Left renal cortex interstitium (tissue), 4 donors: ENCODE results near the gene MIA3. TPM values are rescaled to one million over a fixed set of nuclear protein-coding genes. Genes with fewer than 3 reads are reported as not detected.
A peak's percentile ranks its signal among the peaks of the same experiment; 100 is the strongest.
"Not testable (repeated sequence)": the region's sequence is repeated elsewhere in the genome, so short reads cannot be mapped to it uniquely, and the experiment has no call there.

Source experiments
- DNase-seq, 4 donors: peaks; one replicate each; pipeline ENCODE4 v3.0.0-alpha.2; 2013; ENCODE audit warnings: low read depth in 4 of 4, low spot score in 2 of 4, missing footprints in 1 of 4
- polyA plus RNA-seq, 4 donors: library from polyadenylated mRNA; unstranded; fragments of 120-200 nt; gene quantifications; one replicate each; pipeline ENCODE4 v1.2.1, GENCODE V29; 2013; ENCODE audit not compliant: insufficient read length in 4 of 4

MIA3 gene, protein sequence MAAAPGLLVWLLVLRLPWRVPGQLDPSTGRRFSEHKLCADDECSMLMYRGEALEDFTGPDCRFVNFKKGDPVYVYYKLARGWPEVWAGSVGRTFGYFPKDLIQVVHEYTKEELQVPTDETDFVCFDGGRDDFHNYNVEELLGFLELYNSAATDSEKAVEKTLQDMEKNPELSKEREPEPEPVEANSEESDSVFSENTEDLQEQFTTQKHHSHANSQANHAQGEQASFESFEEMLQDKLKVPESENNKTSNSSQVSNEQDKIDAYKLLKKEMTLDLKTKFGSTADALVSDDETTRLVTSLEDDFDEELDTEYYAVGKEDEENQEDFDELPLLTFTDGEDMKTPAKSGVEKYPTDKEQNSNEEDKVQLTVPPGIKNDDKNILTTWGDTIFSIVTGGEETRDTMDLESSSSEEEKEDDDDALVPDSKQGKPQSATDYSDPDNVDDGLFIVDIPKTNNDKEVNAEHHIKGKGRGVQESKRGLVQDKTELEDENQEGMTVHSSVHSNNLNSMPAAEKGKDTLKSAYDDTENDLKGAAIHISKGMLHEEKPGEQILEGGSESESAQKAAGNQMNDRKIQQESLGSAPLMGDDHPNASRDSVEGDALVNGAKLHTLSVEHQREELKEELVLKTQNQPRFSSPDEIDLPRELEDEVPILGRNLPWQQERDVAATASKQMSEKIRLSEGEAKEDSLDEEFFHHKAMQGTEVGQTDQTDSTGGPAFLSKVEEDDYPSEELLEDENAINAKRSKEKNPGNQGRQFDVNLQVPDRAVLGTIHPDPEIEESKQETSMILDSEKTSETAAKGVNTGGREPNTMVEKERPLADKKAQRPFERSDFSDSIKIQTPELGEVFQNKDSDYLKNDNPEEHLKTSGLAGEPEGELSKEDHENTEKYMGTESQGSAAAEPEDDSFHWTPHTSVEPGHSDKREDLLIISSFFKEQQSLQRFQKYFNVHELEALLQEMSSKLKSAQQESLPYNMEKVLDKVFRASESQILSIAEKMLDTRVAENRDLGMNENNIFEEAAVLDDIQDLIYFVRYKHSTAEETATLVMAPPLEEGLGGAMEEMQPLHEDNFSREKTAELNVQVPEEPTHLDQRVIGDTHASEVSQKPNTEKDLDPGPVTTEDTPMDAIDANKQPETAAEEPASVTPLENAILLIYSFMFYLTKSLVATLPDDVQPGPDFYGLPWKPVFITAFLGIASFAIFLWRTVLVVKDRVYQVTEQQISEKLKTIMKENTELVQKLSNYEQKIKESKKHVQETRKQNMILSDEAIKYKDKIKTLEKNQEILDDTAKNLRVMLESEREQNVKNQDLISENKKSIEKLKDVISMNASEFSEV (N-terminal part only)
- 100 to 1,000 TPM in 1 of 4 donors, 10 to 100 TPM in 3; 54.0 to 102 (median 72.9) TPM for polyA plus RNA-seq

GRCh38 chr1:222618001-222618879 lies at the start of gene MIA3:
TSS of gene MIA3 (plus strand) at chr1:222618097. CDS start at chr1:222618111, 14 bp downstream.
- peak in 2 of 4 donors; percentile 14 to 28 for DNase-seq

GRCh38 chr1:222570837-222571236 lies 47.1 kb upstream of the MIA3 start:
- no peak for DNase-seq

- no peak for DNase-seq
Measured at GRCh38 chr1:222579316-222579715, 38.6 kb upstream of the MIA3 start.

GRCh38 chr1:222582099-222582774 lies 35.7 kb upstream of the MIA3 start:
- DNase-seq: no peak

GRCh38 chr1:222583079-222583478 lies 34.8 kb upstream of the MIA3 start:
- DNase-seq: no peak

DNA sequence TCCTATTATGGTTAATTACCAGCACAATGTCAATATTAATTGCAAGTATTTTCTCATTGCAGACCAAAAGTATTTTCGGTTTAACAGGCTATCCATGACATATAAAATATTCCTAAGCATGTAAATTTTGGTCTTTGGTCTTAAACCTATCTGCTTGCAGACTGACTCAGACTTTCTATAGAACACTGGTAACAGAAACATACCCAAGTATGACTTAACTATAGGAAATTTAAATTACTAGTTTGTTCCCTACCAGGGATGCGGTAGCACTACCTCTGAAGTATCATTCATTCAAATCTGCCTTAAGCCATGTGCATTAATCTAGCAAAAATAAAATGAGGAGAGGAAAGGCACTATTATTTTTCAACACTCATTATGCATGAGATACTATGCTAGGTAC lies 31.1 kb upstream of the MIA3 start:
- no peak for DNase-seq

DNA sequence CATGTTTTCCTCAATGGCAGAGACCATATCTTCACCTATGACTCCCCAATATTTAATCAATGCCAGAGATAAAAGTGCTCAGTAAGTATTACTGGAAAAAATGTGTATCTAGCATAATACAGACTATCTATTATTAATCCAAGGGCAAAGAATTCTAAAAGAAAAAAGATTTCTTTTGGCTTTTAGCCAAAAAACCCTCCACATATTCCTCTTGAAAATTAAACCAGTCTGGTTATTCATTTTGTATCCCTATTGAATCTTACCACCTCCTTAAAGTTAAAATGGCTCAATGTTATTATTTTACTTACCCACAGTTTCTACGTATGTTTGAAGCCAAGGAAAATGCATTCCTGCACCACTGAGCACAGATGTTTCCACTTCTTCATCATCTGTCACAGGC lies 29.8 kb upstream of the MIA3 start:
- no peak for DNase-seq

DNA sequence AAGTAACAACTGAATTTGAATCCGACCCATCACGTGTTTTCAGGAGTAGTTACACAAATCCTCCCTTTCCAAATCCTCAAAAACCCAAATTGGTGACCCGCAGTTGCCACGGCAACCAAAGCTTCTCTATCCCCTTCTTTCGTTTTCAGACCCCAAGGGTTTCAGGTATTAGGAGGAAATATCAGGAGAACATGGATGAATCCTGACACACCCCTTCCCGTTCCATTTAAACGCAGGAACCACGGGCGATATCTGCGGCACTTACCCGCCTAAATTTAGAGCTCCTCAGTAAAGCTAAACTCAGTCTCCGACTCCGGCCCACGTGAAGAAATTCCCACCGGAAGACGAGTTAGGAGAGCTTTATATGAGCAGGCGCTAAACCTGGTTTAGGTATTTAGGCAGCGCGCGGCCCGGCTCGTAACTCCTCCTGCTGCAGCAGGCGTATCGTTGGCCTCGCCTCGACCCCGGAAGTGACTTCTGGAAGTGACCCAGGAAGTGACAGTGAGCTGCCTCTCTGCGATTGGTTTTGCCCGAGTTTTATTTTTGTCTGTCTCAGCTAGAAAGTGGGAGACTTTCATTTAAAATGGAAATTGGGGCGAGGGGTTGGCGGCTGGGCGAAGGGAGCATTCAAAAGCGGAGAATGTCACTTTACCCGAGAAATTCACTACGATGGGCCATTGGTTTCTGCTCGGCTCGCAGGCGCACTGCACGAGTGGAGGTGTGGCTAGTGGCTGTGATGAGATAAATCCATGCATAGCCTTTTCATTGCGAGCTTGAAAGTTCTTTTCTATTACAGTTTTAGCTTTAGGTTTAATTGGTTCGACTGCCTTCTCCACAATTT lies 28.2 kb upstream of the MIA3 start, which contains the start of gene TAF1A:
Gene TAF1A, minus strand, starts transcription at position 472 of the 841 bp plus-strand sequence.
- peak; percentile 66 to 87 (median 84) for DNase-seq

DNA sequence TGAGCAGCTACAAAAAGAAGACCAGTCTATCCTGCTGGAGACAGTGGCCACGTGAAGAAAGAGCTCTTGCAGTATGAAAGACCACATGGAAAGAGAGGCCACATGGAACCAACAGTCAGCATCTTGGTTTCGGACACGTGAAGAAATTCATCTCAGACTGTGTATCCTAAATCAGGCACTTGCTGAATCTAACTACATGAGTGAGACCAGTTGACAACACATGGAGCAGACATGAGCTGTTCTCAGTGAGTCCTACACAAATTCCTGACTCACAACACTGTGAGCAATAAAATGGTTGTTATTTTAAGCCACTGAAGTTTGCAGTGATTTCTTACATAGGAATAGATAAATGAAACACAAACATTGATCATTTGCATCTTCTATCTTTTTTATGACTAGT lies 25.7 kb upstream of the MIA3 start:
- DNase-seq: no peak

DNA sequence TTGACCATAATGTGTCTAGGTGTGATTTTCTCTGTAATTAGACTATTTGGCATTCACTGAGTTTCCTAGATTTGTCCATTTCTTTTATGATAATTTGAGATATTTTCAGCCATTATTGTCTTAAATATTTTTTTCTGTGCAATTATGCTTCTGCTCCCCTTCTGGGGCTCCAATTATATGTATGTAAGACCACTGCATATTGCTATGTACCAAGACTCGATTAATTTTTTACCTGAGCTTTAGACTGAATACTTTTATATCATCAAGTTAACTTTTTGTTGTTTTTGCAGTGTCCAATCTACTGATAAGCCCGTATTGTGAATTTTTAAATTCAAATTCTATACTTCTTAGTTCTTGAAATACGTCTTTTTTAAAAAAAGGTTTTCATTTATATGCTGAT lies 23.1 kb upstream of the MIA3 start:
- no peak for DNase-seq

GRCh38 chr1:222596696-222597095 lies 21.2 kb upstream of the MIA3 start:
- DNase-seq: no peak

- DNase-seq: no peak
Measured at GRCh38 chr1:222600281-222600680, 17.6 kb upstream of the MIA3 start.

DNA sequence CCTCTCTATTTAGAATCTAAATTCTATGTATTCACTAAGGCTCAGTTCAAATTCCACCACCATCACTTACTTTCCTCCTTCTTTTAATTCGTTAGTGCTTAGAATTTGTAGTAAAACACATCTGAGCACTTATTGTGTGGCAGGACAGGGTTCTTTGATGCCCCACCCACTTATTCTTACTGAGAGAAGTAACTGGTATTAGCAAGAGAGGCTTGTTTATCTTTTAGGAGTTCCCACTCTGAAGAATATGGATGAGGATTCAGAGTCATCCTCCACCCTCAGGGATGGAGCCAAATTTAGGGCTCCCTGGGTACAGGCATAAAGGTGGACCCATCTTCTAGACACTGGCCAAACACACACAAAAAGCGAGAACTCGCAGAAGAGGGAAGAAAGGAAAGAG lies 16.6 kb upstream of the MIA3 start:
- DNase-seq: no peak

DNA sequence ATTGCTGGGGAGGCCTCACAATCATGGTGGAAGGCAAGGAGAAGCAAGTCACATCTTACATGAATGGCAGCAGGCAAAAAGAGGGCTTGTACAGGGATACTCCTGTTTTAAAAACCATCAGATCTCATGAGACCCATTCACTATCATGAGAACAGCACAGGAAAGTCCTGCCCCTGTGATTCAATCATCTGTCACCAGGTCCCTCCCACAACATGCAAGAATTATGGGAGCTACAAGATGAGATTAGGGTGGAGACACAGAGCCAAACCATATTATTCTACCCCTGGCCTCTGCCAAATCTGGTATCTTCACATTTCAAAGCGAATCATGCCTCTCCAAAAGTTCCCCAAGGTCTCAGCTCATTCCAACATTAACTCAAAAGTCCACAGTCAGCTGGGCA lies 11.1 kb upstream of the MIA3 start:
- no peak for DNase-seq

- DNase-seq: not testable (repeated sequence)
Measured at GRCh38 chr1:222609111-222609510, 8.8 kb upstream of the MIA3 start.

DNA sequence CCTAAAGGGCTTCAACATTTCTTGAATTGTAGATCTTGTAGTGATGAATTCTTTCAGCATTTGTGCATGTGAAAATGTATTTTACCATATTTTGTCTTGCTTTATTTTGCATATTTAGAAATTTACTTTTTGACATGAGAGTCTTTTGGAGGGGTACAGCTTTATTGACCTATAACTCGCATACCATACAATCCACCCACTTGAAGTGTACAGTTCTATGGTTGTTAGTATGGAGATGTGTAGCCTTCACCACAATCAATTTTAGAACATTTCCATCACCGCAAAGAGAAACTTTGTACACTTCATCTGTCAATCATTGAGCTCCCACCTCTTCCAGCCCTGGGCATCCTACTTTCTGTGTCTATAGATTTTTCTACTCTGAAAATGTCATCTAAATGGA lies 7.2 kb upstream of the MIA3 start:
- no peak for DNase-seq

DNA sequence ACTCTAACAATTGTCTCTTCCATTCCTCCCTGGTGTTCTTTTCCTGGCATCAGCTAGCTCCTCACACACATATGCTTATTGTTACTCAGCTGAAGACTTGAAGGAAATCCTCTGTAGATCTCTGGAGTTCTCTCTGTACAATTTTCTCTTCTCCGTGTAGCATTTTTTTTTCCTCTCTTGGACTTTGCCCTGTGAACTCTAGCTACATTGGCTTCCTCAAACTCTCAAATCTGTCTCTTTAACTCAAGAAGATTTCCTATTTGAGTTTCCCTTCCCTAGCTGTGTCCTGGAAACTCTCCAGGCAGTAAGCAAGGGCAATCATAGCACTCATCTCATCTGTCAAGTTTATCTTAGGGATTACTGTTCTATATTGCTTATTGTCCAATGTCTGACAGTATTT lies 4.3 kb upstream of the MIA3 start:
- no peak for DNase-seq

GRCh38 chr1:222616525-222616924 lies 1.4 kb upstream of the MIA3 start:
- DNase-seq: peak in 1 of 4 donors; percentile 1
